ENCODE measurements around the gene SPRR3. TPM values are rescaled to one million over a fixed set of nuclear protein-coding genes. Genes with fewer than 3 reads are reported as not detected.
A peak's percentile ranks its signal among the peaks of the same experiment; 100 is the strongest.

Gene SPRR3
- total RNA-seq, 1 donor from 2014 or later = not detected

GRCh38 chr1:152965853-152966252 lies 35.7 kb upstream of the SPRR3 start:
- Mint-ChIP-seq H3K27me3 (ENCODE audit: unreplicated experiment) (no peaks in the 10 kb centered on the region), H3K27ac (ENCODE audit: unreplicated experiment) (no peak overlapping the region), H3K4me3 (ENCODE audit: unreplicated experiment) (no peak overlapping the region), H3K4me1 (ENCODE audit: unreplicated experiment) (no peaks in the 10 kb centered on the region), H3K36me3 (ENCODE audit: unreplicated experiment) (no peaks in the 10 kb centered on the region), H3K9me3 (ENCODE audit: unreplicated experiment) (no peaks in the 10 kb centered on the region)
- DNase-seq (ENCODE audit: extremely low spot score, unreplicated experiment) = peak; percentile 49
- TF ChIP-seq, protein P1, sequence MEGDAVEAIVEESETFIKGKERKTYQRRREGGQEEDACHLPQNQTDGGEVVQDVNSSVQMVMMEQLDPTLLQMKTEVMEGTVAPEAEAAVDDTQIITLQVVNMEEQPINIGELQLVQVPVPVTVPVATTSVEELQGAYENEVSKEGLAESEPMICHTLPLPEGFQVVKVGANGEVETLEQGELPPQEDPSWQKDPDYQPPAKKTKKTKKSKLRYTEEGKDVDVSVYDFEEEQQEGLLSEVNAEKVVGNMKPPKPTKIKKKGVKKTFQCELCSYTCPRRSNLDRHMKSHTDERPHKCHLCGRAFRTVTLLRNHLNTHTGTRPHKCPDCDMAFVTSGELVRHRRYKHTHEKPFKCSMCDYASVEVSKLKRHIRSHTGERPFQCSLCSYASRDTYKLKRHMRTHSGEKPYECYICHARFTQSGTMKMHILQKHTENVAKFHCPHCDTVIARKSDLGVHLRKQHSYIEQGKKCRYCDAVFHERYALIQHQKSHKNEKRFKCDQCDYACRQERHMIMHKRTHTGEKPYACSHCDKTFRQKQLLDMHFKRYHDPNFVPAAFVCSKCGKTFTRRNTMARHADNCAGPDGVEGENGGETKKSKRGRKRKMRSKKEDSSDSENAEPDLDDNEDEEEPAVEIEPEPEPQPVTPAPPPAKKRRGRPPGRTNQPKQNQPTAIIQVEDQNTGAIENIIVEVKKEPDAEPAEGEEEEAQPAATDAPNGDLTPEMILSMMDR (IDR thresholded peaks at IDR 0.05) = no peak

GRCh38 chr1:152967201-152967600 lies 34.3 kb upstream of the SPRR3 start:
- peak; percentile 74 for DNase-seq (ENCODE audit: extremely low spot score, unreplicated experiment)
- Mint-ChIP-seq H3K27ac (ENCODE audit: unreplicated experiment) (no peak overlapping the region), H3K4me3 (ENCODE audit: unreplicated experiment) (no peak overlapping the region), H3K36me3 (ENCODE audit: unreplicated experiment) (no peaks in the 10 kb centered on the region), H3K9me3 (ENCODE audit: unreplicated experiment) (no peaks in the 10 kb centered on the region), H3K27me3 (ENCODE audit: unreplicated experiment) (no peaks in the 10 kb centered on the region), H3K4me1 (ENCODE audit: unreplicated experiment) (no peaks in the 10 kb centered on the region)
- TF ChIP-seq, protein P1 (IDR thresholded peaks at IDR 0.05) = no peak

DNA sequence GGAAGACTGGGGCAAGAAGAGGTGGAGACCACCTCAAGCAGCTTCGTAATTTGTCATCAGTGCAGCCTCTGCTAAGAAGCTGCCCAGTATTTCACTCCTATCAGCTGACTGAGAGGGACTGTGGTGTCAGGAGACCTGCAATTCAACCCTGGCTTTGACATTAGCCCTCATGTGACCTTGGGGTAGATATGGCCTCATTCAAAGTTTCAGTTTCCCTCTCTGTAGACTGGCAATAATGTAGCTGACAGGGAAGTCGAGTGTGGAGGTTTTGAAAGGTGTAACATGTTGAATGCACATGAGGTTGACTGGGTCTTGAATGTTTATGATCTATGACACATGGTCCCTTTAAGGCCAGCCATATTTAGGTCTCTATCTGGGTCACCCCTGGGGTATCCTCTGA lies 33.3 kb upstream of the SPRR3 start:
- TF ChIP-seq, protein P1 (IDR thresholded peaks at IDR 0.05) = no peak
- no peak overlapping the region for H3K4me3 Mint-ChIP-seq (ENCODE audit: unreplicated experiment)
- no peaks in the 10 kb centered on the region for H3K9me3 Mint-ChIP-seq (ENCODE audit: unreplicated experiment)
- no peaks in the 10 kb centered on the region for H3K4me1 Mint-ChIP-seq (ENCODE audit: unreplicated experiment)
- H3K36me3 Mint-ChIP-seq (ENCODE audit: unreplicated experiment) = no peaks in the 10 kb centered on the region
- peak; percentile 11 for DNase-seq (ENCODE audit: extremely low spot score, unreplicated experiment)
- H3K27me3 Mint-ChIP-seq (ENCODE audit: unreplicated experiment) = no peaks in the 10 kb centered on the region
- no peak overlapping the region for H3K27ac Mint-ChIP-seq (ENCODE audit: unreplicated experiment)

DNA sequence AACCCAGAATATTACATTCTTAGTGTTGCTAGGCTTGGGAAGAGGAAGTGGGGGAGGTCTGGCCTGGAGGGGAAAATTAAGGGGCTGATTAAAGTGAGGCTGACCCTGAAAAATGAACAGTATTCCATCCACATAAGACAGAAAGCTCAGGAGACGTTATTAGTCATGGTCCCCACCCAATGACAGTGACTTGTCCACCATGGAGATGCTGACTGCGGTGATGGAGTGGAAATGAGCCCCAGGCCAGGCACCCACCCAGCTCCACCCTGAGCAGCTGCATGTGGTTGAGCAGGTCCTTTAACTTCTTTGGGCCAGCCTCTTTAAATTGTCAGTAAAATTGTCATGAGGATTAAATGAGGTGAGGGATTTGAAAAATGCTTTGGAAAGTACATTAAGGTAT lies 32.5 kb upstream of the SPRR3 start:
- Mint-ChIP-seq H3K4me1 (ENCODE audit: unreplicated experiment) (no peaks in the 10 kb centered on the region), H3K9me3 (ENCODE audit: unreplicated experiment) (no peaks in the 10 kb centered on the region), H3K36me3 (ENCODE audit: unreplicated experiment) (no peaks in the 10 kb centered on the region), H3K27ac (ENCODE audit: unreplicated experiment) (no peak overlapping the region), H3K4me3 (ENCODE audit: unreplicated experiment) (no peak overlapping the region), H3K27me3 (ENCODE audit: unreplicated experiment) (no peaks in the 10 kb centered on the region)
- TF ChIP-seq, protein P1 (IDR thresholded peaks at IDR 0.05) = no peak
- peak; percentile 54 for DNase-seq (ENCODE audit: extremely low spot score, unreplicated experiment)

DNA sequence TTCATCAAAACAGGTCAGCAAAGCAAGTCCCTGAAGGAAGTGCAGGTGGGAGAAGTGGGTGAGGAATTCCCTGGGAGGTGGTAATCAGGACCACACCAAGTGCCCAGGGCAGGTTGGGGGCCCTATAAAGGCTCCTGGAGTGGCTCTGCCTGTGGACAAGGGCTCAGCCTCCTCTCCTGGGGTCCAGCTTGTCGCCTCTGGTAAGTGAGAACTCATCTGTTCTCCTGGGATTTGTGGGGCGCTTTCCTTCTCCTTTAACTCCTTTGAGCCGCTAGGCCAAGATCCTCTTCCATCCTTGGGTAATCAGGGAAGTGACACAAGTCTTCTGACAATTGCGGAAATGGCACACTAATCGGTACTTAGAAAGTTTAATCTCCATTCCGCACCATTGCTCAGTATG lies 31.1 kb upstream of the SPRR3 start, which contains the start of gene SPRR4:
TSS of gene SPRR4 (plus strand) at position 154 of the 400 bp plus-strand sequence. CDS start 1,243 bp downstream, outside the sequence.
- DNase-seq (ENCODE audit: extremely low spot score, unreplicated experiment) = peak; percentile 6
- Mint-ChIP-seq H3K4me3 (ENCODE audit: unreplicated experiment) (no peak within 1 kb of the TSS), H3K27ac (ENCODE audit: unreplicated experiment) (no peak within 1 kb of the TSS), H3K9me3 (ENCODE audit: unreplicated experiment) (no peaks in the 10 kb centered on the region), H3K27me3 (ENCODE audit: unreplicated experiment) (no peaks in the 10 kb centered on the region), H3K36me3 (ENCODE audit: unreplicated experiment) (no peaks in the 10 kb centered on the region), H3K4me1 (ENCODE audit: unreplicated experiment) (no peaks in the 10 kb centered on the region)
- TF ChIP-seq, protein P1 (IDR thresholded peaks at IDR 0.05) = no peak
